DMS 273 (cell line): ENCODE results near the gene FAM120A.
A peak's percentile ranks its signal among the peaks of the same experiment; 100 is the strongest.

Experiments
- DNase-seq: peaks from one replicate; lab custom pipeline; 2025; ENCODE audit not compliant: unreplicated experiment; lab: John Stamatoyannopoulos, UW

Gene FAM120A

GRCh38 chr9:93592643-93593021 is 141.1 kb downstream of the FAM120A start:
- DNase-seq, result peak; percentile 22

GRCh38 chr9:93593144-93593658 is 141.7 kb downstream of the FAM120A start:
- no peak for DNase-seq

GRCh38 chr9:93594041-93594756 is 142.7 kb downstream of the FAM120A start:
- DNase-seq, result no peak

- DNase-seq, result no peak
Measured at GRCh38 chr9:93595461-93595860, 144.0 kb downstream of the FAM120A start.

- no peak for DNase-seq
Measured at GRCh38 chr9:93595861-93596365, 144.4 kb downstream of the FAM120A start.

- no peak for DNase-seq
Measured at GRCh38 chr9:93596399-93596798, 144.9 kb downstream of the FAM120A start.

GRCh38 chr9:93597142-93597706 is 145.7 kb downstream of the FAM120A start:
- DNase-seq, result no peak

GRCh38 chr9:93597871-93598646 is 146.6 kb downstream of the FAM120A start:
- DNase-seq, result peak; percentile 77

- DNase-seq, result no peak
Measured at GRCh38 chr9:93598647-93599241, 147.3 kb downstream of the FAM120A start.

- no peak for DNase-seq
Measured at GRCh38 chr9:93599571-93600403, 148.3 kb downstream of the FAM120A start.

- peak; percentile 65 for DNase-seq
Measured at GRCh38 chr9:93600504-93600903, 149.0 kb downstream of the FAM120A start.

- DNase-seq, result no peak
Measured at GRCh38 chr9:93601063-93601462, 149.6 kb downstream of the FAM120A start.

- DNase-seq, result no peak
Measured at GRCh38 chr9:93601666-93602065, 150.2 kb downstream of the FAM120A start.

GRCh38 chr9:93603011-93603410 is 151.5 kb downstream of the FAM120A start:
- no peak for DNase-seq

- DNase-seq, result no peak
Measured at GRCh38 chr9:93603906-93604326, 152.4 kb downstream of the FAM120A start.

- no peak for DNase-seq
Measured at GRCh38 chr9:93606187-93606586, 154.7 kb downstream of the FAM120A start.

GRCh38 chr9:93610206-93610605 is 158.7 kb downstream of the FAM120A start:
- DNase-seq, result no peak

GRCh38 chr9:93612052-93612795 is 160.7 kb downstream of the FAM120A start:
- no peak for DNase-seq

GRCh38 chr9:93612796-93613154 is 161.3 kb downstream of the FAM120A start:
- peak; percentile 52 for DNase-seq

GRCh38 chr9:93613174-93613573 is 161.7 kb downstream of the FAM120A start:
- no peak for DNase-seq
